ENCODE measurements around the gene SLC44A1.

SLC44A1 gene

GRCh38 chr9:105244003-105244733, at the start of gene SLC44A1:
Gene SLC44A1 (plus strand): TSS chr9:105244651. CDS start chr9:105244869, 218 bp downstream.
- peak; percentile 96 for DNase-seq (ENCODE audit: low read depth)

DNA sequence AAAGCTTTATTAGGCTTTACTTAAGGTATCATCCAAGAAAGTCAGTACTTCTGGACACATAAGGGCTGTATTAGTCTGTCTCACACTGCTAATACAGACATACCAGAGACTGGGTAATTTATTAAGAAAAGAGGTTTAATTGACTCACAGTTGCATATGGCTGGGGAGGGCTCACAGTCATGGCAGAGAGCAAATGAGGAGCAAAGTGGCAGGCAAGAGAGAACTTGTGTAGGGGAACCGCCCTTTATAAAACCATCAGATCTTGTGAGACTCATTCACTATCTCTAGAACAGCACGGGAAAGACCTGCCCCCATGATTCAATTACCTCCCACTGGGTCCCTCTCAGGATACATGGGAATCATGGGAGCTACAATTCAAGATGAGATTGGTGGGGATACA, 49.2 kb upstream of the SLC44A1 start:
- DNase-seq (ENCODE audit: low read depth): no peak

DNA sequence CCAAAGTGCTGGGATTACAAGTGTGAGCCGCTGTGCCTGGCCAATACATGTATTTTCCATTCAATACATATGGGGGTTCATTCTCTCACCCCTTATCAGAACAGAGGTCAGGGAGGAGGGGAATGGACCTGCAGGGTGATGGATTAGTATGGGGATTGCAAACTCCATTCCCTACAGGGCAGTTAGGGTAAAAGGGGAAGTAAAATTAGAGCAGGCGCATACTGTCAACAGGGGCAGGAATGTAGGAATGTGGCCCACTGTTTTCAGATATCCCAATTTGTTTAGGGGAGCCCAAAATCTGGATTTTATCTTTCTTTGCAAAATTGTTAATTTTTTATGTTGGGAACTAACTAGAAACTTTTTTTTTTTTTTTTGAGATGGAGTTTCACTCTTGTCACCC, 46.4 kb upstream of the SLC44A1 start:
- DNase-seq (ENCODE audit: low read depth): no peak

- DNase-seq (ENCODE audit: low read depth): no peak
These were observed 45.6 kb upstream of the SLC44A1 start for GRCh38 chr9:105198865-105199264.

GRCh38 chr9:105204416-105204815, 40.0 kb upstream of the SLC44A1 start:
- no peak for DNase-seq (ENCODE audit: low read depth)

DNA sequence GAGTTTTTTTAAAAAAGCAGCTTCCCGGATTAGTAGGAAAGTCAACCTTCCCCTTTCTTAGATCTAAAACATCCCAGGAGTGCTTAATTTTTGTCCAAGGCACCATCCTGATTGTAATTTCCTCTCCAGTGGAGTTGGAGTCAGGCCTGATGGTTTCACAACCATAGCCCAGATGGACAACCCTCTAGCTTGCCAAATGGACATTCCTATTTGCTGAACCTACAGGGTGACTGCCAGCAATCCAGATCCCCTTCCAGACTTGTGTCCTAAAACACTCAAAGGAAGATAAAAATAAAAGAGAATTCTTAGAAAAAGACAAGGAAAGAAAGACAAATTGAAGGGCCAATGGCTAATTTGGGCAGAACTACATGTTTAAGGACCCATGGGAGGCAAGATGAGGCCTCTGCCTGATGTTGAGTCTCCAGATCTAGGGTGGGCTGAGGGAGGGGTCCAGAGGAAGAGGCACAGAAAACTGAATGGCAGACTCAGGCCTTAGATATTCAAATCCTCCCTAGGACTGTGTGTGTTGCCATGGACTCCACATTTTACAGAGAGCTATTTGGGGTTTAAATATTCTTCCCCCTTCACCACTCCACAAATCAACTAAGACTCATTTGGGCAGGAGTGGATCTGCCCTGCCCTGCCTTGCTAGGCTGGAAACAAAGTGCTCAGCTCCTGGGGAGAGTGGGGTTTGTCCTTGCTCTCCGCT, 38.5 kb upstream of the SLC44A1 start:
- peak; percentile 21 for DNase-seq (ENCODE audit: low read depth)

GRCh38 chr9:105206496-105206820, 38.0 kb upstream of the SLC44A1 start:
- no peak for DNase-seq (ENCODE audit: low read depth)

GRCh38 chr9:105206821-105207699, 37.4 kb upstream of the SLC44A1 start:
- no peak for DNase-seq (ENCODE audit: low read depth)

- no peak for DNase-seq (ENCODE audit: low read depth)
These were observed 27.8 kb upstream of the SLC44A1 start for GRCh38 chr9:105216440-105217178.

GRCh38 chr9:105218673-105219072, 25.8 kb upstream of the SLC44A1 start:
- DNase-seq (ENCODE audit: low read depth): no peak

DNA sequence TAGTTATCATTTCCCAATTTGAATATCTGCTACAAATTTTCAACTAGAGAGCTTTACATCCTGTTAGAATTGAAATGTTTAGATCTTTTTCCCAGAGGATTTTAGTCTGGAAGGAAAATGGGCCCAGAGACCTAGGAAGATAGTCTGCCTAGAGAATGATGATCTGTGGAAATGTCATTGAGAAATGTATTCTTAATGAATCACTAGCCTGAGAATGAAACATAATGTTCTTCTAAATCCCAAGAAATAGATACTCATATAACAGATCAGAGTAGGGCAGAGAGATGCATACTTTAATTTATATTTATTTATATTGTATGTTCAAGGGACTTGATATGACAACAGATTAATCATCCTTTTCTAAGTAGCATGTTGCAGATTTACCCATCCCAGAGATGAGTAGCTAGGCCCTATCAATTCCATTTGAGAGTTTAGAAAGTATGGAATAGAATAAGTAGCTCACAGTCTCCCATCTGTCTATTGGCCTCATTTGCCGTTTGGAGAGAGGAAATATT, 25.1 kb upstream of the SLC44A1 start:
- DNase-seq (ENCODE audit: low read depth): no peak

GRCh38 chr9:105220451-105220850, 24.0 kb upstream of the SLC44A1 start:
- DNase-seq (ENCODE audit: low read depth): no peak

DNA sequence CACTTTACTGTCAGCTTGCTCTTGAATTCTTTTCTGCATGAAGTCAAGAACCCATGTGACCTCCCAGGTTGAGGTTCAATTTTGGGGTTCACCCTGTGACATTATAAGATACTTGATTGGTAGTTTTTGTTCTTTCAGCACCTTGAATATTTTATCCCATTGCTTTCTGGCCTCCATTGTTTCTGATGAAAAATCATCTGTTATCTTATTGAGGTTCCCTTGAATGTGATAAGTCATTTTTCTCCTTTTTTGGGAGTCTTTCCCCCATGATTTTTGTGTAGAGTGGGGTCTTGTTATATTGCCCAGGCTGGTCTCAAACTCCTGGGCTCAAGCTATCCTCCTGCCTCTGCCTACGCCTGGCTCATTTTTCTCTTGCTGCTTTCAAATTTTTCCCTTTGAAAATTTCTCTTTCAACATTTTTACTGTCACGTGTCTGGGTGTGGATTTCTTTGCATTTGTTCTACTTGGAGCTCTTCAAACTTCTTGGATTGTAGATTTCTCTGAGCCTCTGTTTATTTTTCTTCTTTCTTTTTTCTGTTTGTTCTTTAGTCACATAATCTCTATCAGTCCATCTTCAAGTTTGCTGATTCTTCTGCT, 20.8 kb upstream of the SLC44A1 start:
- DNase-seq (ENCODE audit: low read depth): no peak

- no peak for DNase-seq (ENCODE audit: low read depth)
These were observed 18.4 kb upstream of the SLC44A1 start for GRCh38 chr9:105226055-105226454.

DNA sequence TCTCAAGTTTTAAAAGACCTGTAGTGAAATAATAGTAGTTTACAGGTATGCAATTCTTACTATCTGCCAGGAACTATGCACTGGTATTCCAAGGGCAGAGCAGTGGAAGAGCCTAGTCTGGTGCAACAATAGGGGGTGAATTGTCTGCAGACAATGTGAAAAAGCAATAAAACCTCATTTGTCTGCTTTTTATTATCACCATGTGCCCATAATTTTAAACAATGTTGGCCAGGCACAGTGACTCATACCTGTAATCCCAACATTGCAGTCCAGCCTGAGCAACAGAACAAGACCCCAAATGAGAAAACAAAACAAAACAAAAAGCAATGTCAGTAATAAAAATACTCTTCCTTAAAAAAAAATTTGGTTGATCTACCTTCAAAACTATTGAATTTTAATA, 12.2 kb upstream of the SLC44A1 start:
- DNase-seq (ENCODE audit: low read depth): peak; percentile 28

DNA sequence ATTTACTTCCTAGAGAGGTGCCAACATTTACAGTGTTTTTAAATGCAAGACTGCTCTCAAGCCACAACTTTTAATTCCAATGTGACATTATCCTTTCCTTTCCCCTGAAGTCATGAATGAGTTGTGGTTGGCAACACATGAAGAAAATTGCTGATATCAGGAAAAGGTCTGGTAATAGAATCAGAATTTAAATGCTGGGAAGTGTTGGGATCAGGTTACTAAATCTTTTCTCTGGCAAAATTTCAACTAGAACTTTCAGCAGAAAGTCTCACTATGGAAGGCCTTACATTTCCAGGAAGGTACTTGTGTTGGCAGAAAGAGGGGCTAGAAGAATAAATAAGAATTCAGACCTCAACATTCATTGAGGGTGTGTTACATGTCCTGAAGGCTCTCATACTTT, 10.6 kb upstream of the SLC44A1 start:
- DNase-seq (ENCODE audit: low read depth): peak; percentile 2

DNA sequence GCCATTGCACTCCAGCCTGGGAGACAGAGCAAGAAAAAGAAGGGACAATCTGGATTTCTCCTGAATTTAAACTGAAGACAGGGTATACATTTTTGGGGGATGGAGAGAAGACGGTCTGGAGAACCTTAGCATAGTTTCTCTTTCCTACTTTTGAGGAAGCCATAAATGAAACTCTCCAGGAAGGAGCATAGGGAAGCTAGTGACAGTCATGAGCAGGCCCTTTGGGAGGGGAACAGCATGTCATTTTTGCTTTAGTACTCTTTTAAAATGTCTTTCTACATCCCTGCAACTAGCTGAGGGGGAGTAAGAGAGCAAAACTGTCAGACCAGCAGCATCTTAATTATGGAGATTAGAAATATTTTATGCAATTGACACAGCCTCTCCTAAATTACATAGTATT, 8.2 kb upstream of the SLC44A1 start:
- no peak for DNase-seq (ENCODE audit: low read depth)

DNA sequence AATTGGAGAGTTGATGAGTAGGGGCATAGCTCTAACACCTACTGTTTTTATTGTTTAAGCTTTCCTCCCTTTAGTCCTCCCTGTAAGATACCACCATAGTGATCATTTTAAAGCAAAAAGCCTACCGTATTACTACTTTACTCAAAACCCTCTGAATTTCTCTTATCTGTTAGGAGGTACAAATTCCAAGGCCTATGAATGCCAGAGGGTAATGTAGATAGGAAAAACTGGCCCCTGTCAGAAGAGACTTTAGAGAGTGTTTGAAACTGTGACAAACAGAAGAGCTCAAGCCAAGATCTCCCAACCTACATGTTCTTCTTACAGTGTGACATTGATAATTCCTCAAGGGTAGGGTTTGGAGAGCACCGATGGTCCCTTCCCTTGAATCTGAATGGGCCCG, 7.2 kb upstream of the SLC44A1 start:
- no peak for DNase-seq (ENCODE audit: low read depth)

GRCh38 chr9:105238302-105238701, 6.1 kb upstream of the SLC44A1 start:
- no peak for DNase-seq (ENCODE audit: low read depth)

GRCh38 chr9:105241356-105242043, 3.0 kb upstream of the SLC44A1 start:
- DNase-seq (ENCODE audit: low read depth): no peak

DNA sequence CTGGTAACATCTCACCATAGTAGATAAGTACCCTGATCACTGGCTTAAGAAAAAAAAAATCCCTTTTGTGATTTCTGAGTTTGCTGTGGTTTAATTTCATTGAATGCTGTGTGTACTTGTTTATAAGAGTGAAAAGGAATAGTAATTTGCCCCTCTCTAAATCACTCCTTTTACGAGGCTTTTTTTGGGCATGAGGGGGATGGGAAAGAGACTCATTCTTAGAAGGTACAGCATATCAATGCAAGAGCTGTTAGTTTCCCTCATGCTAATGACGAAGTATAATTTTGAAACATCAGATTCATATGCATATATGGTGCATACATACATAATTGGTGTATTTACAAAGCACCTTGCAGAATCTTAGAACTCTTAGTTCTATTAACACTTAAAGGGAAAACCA, 2.4 kb upstream of the SLC44A1 start:
- no peak for DNase-seq (ENCODE audit: low read depth)
